Ishikawa (cell line): ENCODE results near the gene EGF.

ENCODE experiments used
- CEBPB ChIP-seq: IDR thresholded peaks from 2 replicates; pipeline ENCODE4 v1.6.1; 2012
- FOXM1 ChIP-seq: IDR thresholded peaks from 2 replicates; pipeline ENCODE4 v1.6.1; 2012; ENCODE audit warnings: low read depth, borderline replicate concordance
- REST ChIP-seq: IDR thresholded peaks from 2 replicates; pipeline ENCODE4 v1.6.1; 2012; ENCODE audit warnings: low read depth, mild to moderate bottlenecking
- TAF1 ChIP-seq: IDR thresholded peaks from 2 replicates; pipeline ENCODE4 v1.6.1; 2012; ENCODE audit warnings: low read depth, mild to moderate bottlenecking
- TCF12 ChIP-seq: IDR thresholded peaks from 2 replicates; pipeline ENCODE4 v1.6.1; 2012; ENCODE audit warnings: low read depth
- YY1 ChIP-seq: IDR thresholded peaks from 2 replicates; pipeline ENCODE4 v1.6.1; 2012; ENCODE audit warnings: low read depth
- ZBTB7A ChIP-seq: IDR thresholded peaks from 2 replicates; pipeline ENCODE4 v1.6.1; 2012; ENCODE audit warnings: low read depth
- TF ChIP-seq, protein P1 (sequence below): IDR thresholded peaks from 2 replicates; pipeline ENCODE4 v1.6.1; 2012
- TF ChIP-seq, protein P2 (sequence below): IDR thresholded peaks from 2 replicates; pipeline ENCODE4 v1.6.1; 2012

GRCh38 chr4:109930872-109931271, 18.2 kb downstream of the EGF start:
- TF ChIP-seq TAF1, result no peak
- no peak for TF ChIP-seq REST
- TF ChIP-seq CEBPB, result no peak
- TF ChIP-seq ZBTB7A, result no peak
- TF ChIP-seq, protein P1, sequence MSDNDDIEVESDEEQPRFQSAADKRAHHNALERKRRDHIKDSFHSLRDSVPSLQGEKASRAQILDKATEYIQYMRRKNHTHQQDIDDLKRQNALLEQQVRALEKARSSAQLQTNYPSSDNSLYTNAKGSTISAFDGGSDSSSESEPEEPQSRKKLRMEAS, result no peak
- TF ChIP-seq TCF12, result no peak
- TF ChIP-seq FOXM1, result no peak
- TF ChIP-seq YY1, result no peak
- TF ChIP-seq, protein P2, sequence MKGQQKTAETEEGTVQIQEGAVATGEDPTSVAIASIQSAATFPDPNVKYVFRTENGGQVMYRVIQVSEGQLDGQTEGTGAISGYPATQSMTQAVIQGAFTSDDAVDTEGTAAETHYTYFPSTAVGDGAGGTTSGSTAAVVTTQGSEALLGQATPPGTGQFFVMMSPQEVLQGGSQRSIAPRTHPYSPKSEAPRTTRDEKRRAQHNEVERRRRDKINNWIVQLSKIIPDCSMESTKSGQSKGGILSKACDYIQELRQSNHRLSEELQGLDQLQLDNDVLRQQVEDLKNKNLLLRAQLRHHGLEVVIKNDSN, result no peak
